CD14-positive monocyte (primary cell): ENCODE data around the gene BNIPL. TPM values are rescaled to one million over a fixed set of nuclear protein-coding genes. Genes with fewer than 3 reads are reported as not detected.
A peak's percentile ranks its signal among the peaks of the same experiment; 100 is the strongest.

Experiments
- DNase-seq, 3 donors: peaks; one replicate each; pipeline ENCODE4 v3.0.0-alpha.2; 2011 to 2022
- H2AFZ ChIP-seq: 2 replicates; pipeline ENCODE4 v1.6.0; 2012; ENCODE audit warnings: mild to moderate bottlenecking, low read depth, low read length, inconsistent platforms; ENCODE audit not compliant: insufficient read depth, poor library complexity, severe bottlenecking
- H3K27ac ChIP-seq, 2 donors: 1 replicate in 1 of 2; 2 replicates in 1 of 2; pipeline ENCODE4 v1.5.1; 2012 to 2013; ENCODE audit warnings: low read length in 2 of 2, control low read depth in 1 of 2, inconsistent platforms in 1 of 2, low read depth in 1 of 2, mild to moderate bottlenecking in 1 of 2
- H3K27me3 ChIP-seq, 2 donors: one replicate each; pipeline versions ENCODE4 v1.6.0 to v1.6.1; 2011 to 2013; ENCODE audit warnings: low read length in 2 of 2; ENCODE audit not compliant: control insufficient read depth in 2 of 2, insufficient read depth in 2 of 2
- H3K36me3 ChIP-seq, 2 donors: replicated peaks in 1 of 2; 1 replicate in 1 of 2; 2 replicates in 1 of 2; pipeline versions ENCODE4 v1.5.1 to v1.6.1; 2012 to 2013; ENCODE audit warnings: low read length in 2 of 2, control low read depth in 1 of 2, inconsistent platforms in 1 of 2, mild to moderate bottlenecking in 1 of 2; ENCODE audit not compliant: insufficient read depth in 2 of 2, control insufficient read depth in 1 of 2
- H3K4me1 ChIP-seq, 2 donors: 1 replicate in 1 of 2; 2 replicates in 1 of 2; pipeline versions ENCODE4 v1.5.1 to v1.6.1; 2012 to 2013; ENCODE audit warnings: low read length in 2 of 2, control low read depth in 1 of 2, inconsistent platforms in 1 of 2, mild to moderate bottlenecking in 1 of 2, moderate library complexity in 1 of 2; ENCODE audit not compliant: insufficient read depth in 2 of 2, control insufficient read depth in 1 of 2
- H3K4me2 ChIP-seq: replicated peaks from 2 replicates; pipeline ENCODE3; 2012; ENCODE audit warnings: low read length, moderate library complexity, mild to moderate bottlenecking; ENCODE audit not compliant: poor library complexity, severe bottlenecking; ENCODE audit errors: extremely low read depth
- H3K4me3 ChIP-seq, 3 experiments: fragments of 200-600 bp in 1 of 3; sonication (generic) in 1 of 3; replicated peaks in 1 of 3; 1 replicate in 2 of 3; 2 replicates in 1 of 3; pipeline ENCODE4 v1.5.1; 2011 to 2013; ENCODE audit warnings: low read length in 3 of 3, mild to moderate bottlenecking in 3 of 3, control low read depth in 2 of 3, low read depth in 2 of 3, inconsistent platforms in 1 of 3, moderate library complexity in 1 of 3
- H3K79me2 ChIP-seq: 2 replicates; pipeline ENCODE4 v1.6.0; 2012; ENCODE audit warnings: mild to moderate bottlenecking, control low read depth, inconsistent platforms, low read length, moderate library complexity; ENCODE audit not compliant: insufficient read depth
- H3K9ac ChIP-seq: 2 replicates; pipeline ENCODE4 v1.6.0; 2017; ENCODE audit warnings: low read length, mild to moderate bottlenecking; ENCODE audit not compliant: insufficient read depth, poor library complexity, severe bottlenecking
- H3K9me3 ChIP-seq, 2 donors: replicated peaks in 1 of 2; 1 replicate in 1 of 2; 2 replicates in 1 of 2; pipeline versions ENCODE4 v1.5.1 to v1.6.1; 2012 to 2013; ENCODE audit warnings: low read length in 2 of 2, control low read depth in 1 of 2; ENCODE audit not compliant: control insufficient read depth in 1 of 2, insufficient read depth in 1 of 2
- H4K20me1 ChIP-seq: 2 replicates; pipeline ENCODE4 v1.6.0; 2012; ENCODE audit warnings: mild to moderate bottlenecking, low read length, control low read depth, moderate library complexity; ENCODE audit not compliant: insufficient read depth
- H3K27ac Mint-ChIP-seq, 7 donors: one replicate each; pipeline ENCODE4 v1.8.0; 2020; ENCODE audit warnings: mild to moderate bottlenecking in 7 of 7, mixed read lengths in 7 of 7, moderate library complexity in 6 of 7, inconsistent platforms in 2 of 7
- H3K27me3 Mint-ChIP-seq, 3 donors: one replicate each; pipeline ENCODE4 v1.8.0; 2021 to 2022; ENCODE audit warnings: low read depth in 3 of 3, mild to moderate bottlenecking in 3 of 3, mixed read lengths in 3 of 3, moderate library complexity in 3 of 3, inconsistent platforms in 1 of 3
- H3K36me3 Mint-ChIP-seq, 2 donors: one replicate each; pipeline ENCODE4 v1.8.0; 2020; ENCODE audit warnings: mixed read lengths in 2 of 2, inconsistent platforms in 1 of 2, mild to moderate bottlenecking in 1 of 2
- H3K4me1 Mint-ChIP-seq: one replicate; pipeline ENCODE4 v1.8.0; 2020; ENCODE audit warnings: mild to moderate bottlenecking, mixed read lengths
- H3K4me3 Mint-ChIP-seq, 2 donors: one replicate each; pipeline ENCODE4 v1.8.0; 2020; ENCODE audit warnings: mild to moderate bottlenecking in 2 of 2, mixed read lengths in 2 of 2, moderate library complexity in 1 of 2
- H3K9me3 Mint-ChIP-seq, 7 donors: one replicate each; pipeline ENCODE4 v1.8.0; 2020 to 2022; ENCODE audit warnings: mixed read lengths in 7 of 7, mild to moderate bottlenecking in 6 of 7, moderate library complexity in 6 of 7, inconsistent platforms in 2 of 7
- CTCF ChIP-seq: fragments of 200-600 bp; IDR thresholded peaks from one replicate; pipeline ENCODE4 v1.8.0; 2022; ENCODE audit warnings: antibody characterized with exemption, mild to moderate bottlenecking
- WGBS: methylation state at CpG from one replicate; pipeline ENCODE4 v1.1.5; 2013; ENCODE audit warnings: missing lambda C conversion rate; ENCODE audit not compliant: insufficient coverage; 5-methylcytosine and 5-hydroxymethylcytosine counted together
- intact Hi-C, 2 donors: fragments of 100-400 bp; cut with micrococcal nuclease; formaldehyde crosslinking; loops; one replicate each; pipeline versions ENCODE4 v1.15.0 to v1.15.1; 2023
- polyA plus RNA-seq, 3 donors: library from polyadenylated mRNA; depleted of rRNA in 1 of 3; unstranded in 2 of 3; stranded (reverse) in 1 of 3; fragments of 300-500 nt in 2 of 3; fragments of >200 nt in 1 of 3; fragmentation: Illumina TruSeq in 2 of 3; gene quantifications; 1 replicate in 2 of 3; 2 replicates in 1 of 3; pipeline ENCODE4 v1.2.3, GENCODE V29; 2012 to 2021

Gene BNIPL
- polyA plus RNA-seq, 3 donors = 0.77 TPM; not detected in 2

- intact Hi-C loops = no loop called here
- H3K9me3 Mint-ChIP-seq = peaks cover 0 to 3% (median 0%) of the 10 kb centered on the region in 7 donors
- peaks cover 19 to 24% of the 10 kb centered on the region in 2 donors for H3K36me3 ChIP-seq
- H3K4me3 ChIP-seq = no peak overlapping the region
- H3K36me3 Mint-ChIP-seq = peaks cover 28 to 30% of the 10 kb centered on the region in 2 donors
- no peaks in the 10 kb centered on the region for H3K4me1 ChIP-seq
- H3K4me3 Mint-ChIP-seq = no peak overlapping the region
- no peaks in the 10 kb centered on the region for H3K9me3 ChIP-seq
- H3K4me2 ChIP-seq = no peak overlapping the region
- no peaks in the 10 kb centered on the region for H3K27me3 ChIP-seq
- no peak overlapping the region for H2AFZ ChIP-seq
- no CpG with 5 or more reads among the region's 4 CpGs for WGBS
- H3K27ac Mint-ChIP-seq = peak overlapping the region in 1 of 7 donors; percentile 20
- H3K27me3 Mint-ChIP-seq = peaks cover 0 to 2% (median 2%) of the 10 kb centered on the region in 3 donors
- TF ChIP-seq CTCF = no peak
- H3K79me2 ChIP-seq = no peaks in the 10 kb centered on the region
- DNase-seq = no peak
- H4K20me1 ChIP-seq = peaks cover 8% of the 10 kb centered on the region
- no peak overlapping the region for H3K27ac ChIP-seq
- H3K9ac ChIP-seq = no peak overlapping the region
- peaks cover 6% of the 10 kb centered on the region for H3K4me1 Mint-ChIP-seq
Observed at GRCh38 chr1:150992626-150993025, 43.8 kb upstream of the BNIPL start.

GRCh38 chr1:150994248-150994647, 42.1 kb upstream of the BNIPL start:
- H3K36me3 ChIP-seq = peaks cover 28 to 40% of the 10 kb centered on the region in 2 donors
- H3K4me2 ChIP-seq = no peak overlapping the region
- Mint-ChIP-seq H3K27ac (peak overlapping the region in 1 of 7 donors; percentile 12), H3K4me1 (peaks cover 11% of the 10 kb centered on the region), H3K4me3 (no peak overlapping the region), H3K27me3 (peaks cover 0 to 2% (median 2%) of the 10 kb centered on the region in 3 donors), H3K36me3 (peaks cover 44 to 46% of the 10 kb centered on the region in 2 donors), H3K9me3 (peaks cover 0 to 3% (median 0%) of the 10 kb centered on the region in 7 donors)
- no peak for DNase-seq
- no peaks in the 10 kb centered on the region for H3K9me3 ChIP-seq
- no peaks in the 10 kb centered on the region for H3K79me2 ChIP-seq
- TF ChIP-seq CTCF = no peak
- peaks cover 8% of the 10 kb centered on the region for H4K20me1 ChIP-seq
- H3K9ac ChIP-seq = no peak overlapping the region
- peaks cover 5% of the 10 kb centered on the region in 2 donors for H3K4me1 ChIP-seq
- H2AFZ ChIP-seq = no peak overlapping the region
- no peak overlapping the region for H3K27ac ChIP-seq
- WGBS = 64% methylated on average over 1 of the region's 3 CpGs
- no peak overlapping the region for H3K4me3 ChIP-seq
- no peaks in the 10 kb centered on the region for H3K27me3 ChIP-seq
- intact Hi-C loops = no loop called here
